ENCODE data around the gene DIDO1.
"Not testable (repeated sequence)": the region's sequence is repeated elsewhere in the genome, so short reads cannot be mapped to it uniquely, and the experiment has no call there.

The DIDO1 gene

GRCh38 chr20:62929051-62929538, 2.8 kb upstream of the DIDO1 start:
- DNase-seq (ENCODE audit: low read depth in 2 of 2) = peak in 1 of 2 experiments; percentile 18

- DNase-seq (ENCODE audit: low read depth in 2 of 2) = no peak
These were observed 2.1 kb upstream of the DIDO1 start for GRCh38 chr20:62928246-62928939.

GRCh38 chr20:62927128-62927705, 912 bp upstream of the DIDO1 start:
- no peak for DNase-seq (ENCODE audit: low read depth in 2 of 2)

- DNase-seq (ENCODE audit: low read depth in 2 of 2) = no peak
These were observed 681 bp downstream of the DIDO1 start for GRCh38 chr20:62925420-62926228.

GRCh38 chr20:62925076-62925419, 1.3 kb downstream of the DIDO1 start:
- DNase-seq (ENCODE audit: low read depth in 2 of 2) = no peak

GRCh38 chr20:62924442-62925075, 1.7 kb downstream of the DIDO1 start:
- no peak for DNase-seq (ENCODE audit: low read depth in 2 of 2)

- no peak for DNase-seq (ENCODE audit: low read depth in 2 of 2)
These were observed 2.5 kb downstream of the DIDO1 start for GRCh38 chr20:62923669-62924441.

GRCh38 chr20:62923059-62923668, 3.1 kb downstream of the DIDO1 start:
- not testable (repeated sequence) for DNase-seq (ENCODE audit: low read depth in 2 of 2)

GRCh38 chr20:62922451-62922921, 3.8 kb downstream of the DIDO1 start:
- no peak for DNase-seq (ENCODE audit: low read depth in 2 of 2)

- no peak for DNase-seq (ENCODE audit: low read depth in 2 of 2)
These were observed 5.1 kb downstream of the DIDO1 start for GRCh38 chr20:62921119-62921687.

GRCh38 chr20:62920039-62920645, 6.2 kb downstream of the DIDO1 start:
- no peak for DNase-seq (ENCODE audit: low read depth in 2 of 2)

GRCh38 chr20:62918831-62919230, 7.5 kb downstream of the DIDO1 start:
- no peak for DNase-seq (ENCODE audit: low read depth in 2 of 2)

GRCh38 chr20:62918147-62918546, 8.2 kb downstream of the DIDO1 start:
- no peak for DNase-seq (ENCODE audit: low read depth in 2 of 2)

- no peak for DNase-seq (ENCODE audit: low read depth in 2 of 2)
These were observed 8.6 kb downstream of the DIDO1 start for GRCh38 chr20:62917720-62918119.

- no peak for DNase-seq (ENCODE audit: low read depth in 2 of 2)
These were observed 9.4 kb downstream of the DIDO1 start for GRCh38 chr20:62916703-62917476.

GRCh38 chr20:62914970-62915457, 11.3 kb downstream of the DIDO1 start:
- no peak for DNase-seq (ENCODE audit: low read depth in 2 of 2)

GRCh38 chr20:62914436-62914835, 11.9 kb downstream of the DIDO1 start:
- no peak for DNase-seq (ENCODE audit: low read depth in 2 of 2)

GRCh38 chr20:62913043-62913630, 13.2 kb downstream of the DIDO1 start:
- DNase-seq (ENCODE audit: low read depth in 2 of 2) = no peak

Data from fibroblast of skin of left quadriceps (primary cell).